A549 (cell line): ENCODE measurements around the gene GABARAP.

Experiments
- BHLHE40 ChIP-seq: IDR thresholded peaks from 2 replicates; pipeline ENCODE4 v1.6.1; 2012; ENCODE audit warnings: low read depth, low read length, inconsistent platforms
- CBX8 ChIP-seq: fragments of 200-600 bp; sonication (generic); IDR thresholded peaks from 2 replicates; pipeline ENCODE4 v1.6.1; 2016
- CTCF ChIP-seq: fragments of >200 bp; sonication (Bioruptor Twin); formaldehyde crosslinking; IDR thresholded peaks from 3 replicates; pipeline ENCODE4 v1.5.1; 2016
- EP300 ChIP-seq, 2 experiments: fragments of >200 bp; sonication (Bioruptor Twin); formaldehyde crosslinking; IDR thresholded peaks; 2 replicates in 1 of 2; 3 replicates in 1 of 2; pipeline ENCODE4 v1.6.1; 2016 to 2017
- HDAC2 ChIP-seq: fragments of 200-600 bp; sonication (generic); IDR thresholded peaks from 2 replicates; pipeline ENCODE4 v1.6.1; 2016
- NPAS2 ChIP-seq: fragments of 250-450 bp; sonication (Bioruptor Pico); IDR thresholded peaks from 2 replicates; pipeline ENCODE4 v1.8.0; 2022; ENCODE audit warnings: mild to moderate bottlenecking, moderate library complexity, borderline replicate concordance
- NR3C1 ChIP-seq: fragments of >200 bp; sonication (Bioruptor Twin); formaldehyde crosslinking; IDR thresholded peaks from 3 replicates; pipeline ENCODE4 v1.6.1; 2017
- POLR2A ChIP-seq: IDR thresholded peaks from 2 replicates; pipeline ENCODE4 v1.6.1; 2012; ENCODE audit warnings: mild to moderate bottlenecking, low read length
- RAD21 ChIP-seq, 2 experiments: fragments of >200 bp in 1 of 2; sonication (Bioruptor Twin) in 1 of 2; formaldehyde crosslinking in 1 of 2; IDR thresholded peaks in 1 of 2; conservative IDR thresholded peaks in 1 of 2; 2 replicates in 1 of 2; 3 replicates in 1 of 2; pipeline ENCODE4 v1.6.1; 2012 to 2018; ENCODE audit warnings: inconsistent platforms in 1 of 2
- REST ChIP-seq: fragments of 200-600 bp; sonication (generic); IDR thresholded peaks from 2 replicates; pipeline ENCODE4 v1.6.1; 2016; ENCODE audit warnings: antibody characterized with exemption, mild to moderate bottlenecking, moderate library complexity

GRCh38 chr17:7204336-7204735 is 37.9 kb downstream of the GABARAP start:
- TF ChIP-seq CBX8, result no peak
- TF ChIP-seq CTCF, result no peak
- TF ChIP-seq REST, result no peak
- TF ChIP-seq RAD21 (conservative IDR thresholded peaks at IDR 0.05 in 1 of 2, IDR thresholded peaks at IDR 0.05 in 1 of 2), result no peak
- no peak for TF ChIP-seq POLR2A
- no peak for TF ChIP-seq NPAS2 (CRISPR knock-in tag)
- TF ChIP-seq EP300 (IDR thresholded peaks at IDR 0.05), result no peak
- TF ChIP-seq BHLHE40, result no peak
- TF ChIP-seq NR3C1, result no peak
- TF ChIP-seq HDAC2, result no peak
